ENCODE measurements around the gene CIB4. TPM values are rescaled to one million over a fixed set of nuclear protein-coding genes. Genes with fewer than 3 reads are reported as not detected.

The CIB4 gene
- total and polyA plus RNA-seq, 2 experiments from 2014 or later = not detected

DNA sequence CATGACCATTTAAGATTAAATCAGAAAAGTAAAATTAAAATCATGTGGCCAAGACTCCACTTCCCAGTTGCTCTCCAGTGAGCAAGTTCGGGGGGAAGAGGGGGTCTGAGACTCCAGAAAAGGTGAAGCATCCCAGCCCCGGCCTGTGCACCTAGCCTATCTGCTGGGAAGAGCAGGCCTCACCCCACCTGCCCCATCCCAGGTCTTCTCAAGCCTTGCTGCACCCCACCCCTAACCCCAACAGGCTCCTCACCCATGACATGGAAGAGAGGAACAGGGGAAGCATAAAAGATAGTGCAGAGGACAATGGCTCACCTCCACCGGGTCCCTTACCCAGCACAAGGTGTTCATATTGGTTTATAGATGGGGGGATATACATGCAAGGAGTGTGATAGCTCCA, 14.6 kb downstream of the CIB4 start:
- TF ChIP-seq EZH2 (IDR thresholded peaks at IDR 0.05; ENCODE audit: borderline replicate concordance) = no peak
- TF ChIP-seq EZH2phosphoT487 (IDR thresholded peaks at IDR 0.05; ENCODE audit: low read depth, severe bottlenecking, unreplicated experiment) = no peak
- no peak for TF ChIP-seq CTCF (IDR thresholded peaks at IDR 0.05; ENCODE audit: poor library complexity)
- H3K4me2 ChIP-seq = no peak overlapping the region
- H3K4me3 ChIP-seq = no peak overlapping the region
- WGBS (ENCODE audit: low lambda C conversion rate, missing lambda C conversion rate) = 94% methylated on average over 3 of the region's 3 CpGs
- H3K27ac ChIP-seq = no peak overlapping the region
- no peaks in the 10 kb centered on the region for H3K79me2 ChIP-seq
- H3K9me2 ChIP-seq (replicated peaks; ENCODE audit: insufficient read depth) = no peaks in the 10 kb centered on the region
- DNase-seq (ENCODE audit: low spot score) = no peak
- no peaks in the 10 kb centered on the region for H4K20me1 ChIP-seq (ENCODE audit: insufficient read depth, poor library complexity, severe bottlenecking)
- H3K9me3 ChIP-seq (ENCODE audit: low read depth) = no peaks in the 10 kb centered on the region
- no peak overlapping the region for H2AFZ ChIP-seq
- H3K36me3 ChIP-seq (replicated peaks; ENCODE audit: insufficient read depth, low read depth) = no peaks in the 10 kb centered on the region
- peaks cover 26% of the 10 kb centered on the region for H3K4me1 ChIP-seq (ENCODE audit: insufficient read depth)
- no peaks in the 10 kb centered on the region for H3K27me3 ChIP-seq

GRCh38 chr2:26623541-26624495, 17.3 kb downstream of the CIB4 start:
- 51% methylated on average over 19 of the region's 19 CpGs for WGBS (ENCODE audit: low lambda C conversion rate, missing lambda C conversion rate)
- H3K79me2 ChIP-seq = no peaks in the 10 kb centered on the region

GRCh38 chr2:26621469-26622199, 19.5 kb downstream of the CIB4 start:
- 95% methylated on average over 5 of the region's 5 CpGs for WGBS (ENCODE audit: low lambda C conversion rate, missing lambda C conversion rate)
- H3K36me3 ChIP-seq (replicated peaks; ENCODE audit: insufficient read depth, low read depth) = no peaks in the 10 kb centered on the region
- no peaks in the 10 kb centered on the region for H4K20me1 ChIP-seq (ENCODE audit: insufficient read depth, poor library complexity, severe bottlenecking)
- TF ChIP-seq EZH2phosphoT487 (IDR thresholded peaks at IDR 0.05; ENCODE audit: low read depth, severe bottlenecking, unreplicated experiment) = no peak
- no peak for TF ChIP-seq EZH2 (IDR thresholded peaks at IDR 0.05; ENCODE audit: borderline replicate concordance)
- no peak for TF ChIP-seq CTCF (IDR thresholded peaks at IDR 0.05; ENCODE audit: poor library complexity)
- H2AFZ ChIP-seq = no peak overlapping the region
- peaks cover 20% of the 10 kb centered on the region for H3K4me1 ChIP-seq (ENCODE audit: insufficient read depth)
- no peak for DNase-seq (ENCODE audit: low spot score)
- H3K9me3 ChIP-seq (ENCODE audit: low read depth) = no peaks in the 10 kb centered on the region
- no peak overlapping the region for H3K4me2 ChIP-seq
- H3K27me3 ChIP-seq = peaks cover 25% of the 10 kb centered on the region
- no peak overlapping the region for H3K4me3 ChIP-seq
- no peaks in the 10 kb centered on the region for H3K9me2 ChIP-seq (replicated peaks; ENCODE audit: insufficient read depth)
- H3K27ac ChIP-seq = no peak overlapping the region
- H3K79me2 ChIP-seq = no peaks in the 10 kb centered on the region

More at GRCh38 chr2:26623541-26624495, 17.3 kb downstream of the CIB4 start:
- peak; percentile 61 for DNase-seq (ENCODE audit: low spot score)
- peaks cover 16% of the 10 kb centered on the region for H3K4me1 ChIP-seq (ENCODE audit: insufficient read depth)
- no peaks in the 10 kb centered on the region for H3K36me3 ChIP-seq (replicated peaks; ENCODE audit: insufficient read depth, low read depth)
- peaks cover 19% of the 10 kb centered on the region for H3K27me3 ChIP-seq
- H3K9me2 ChIP-seq (replicated peaks; ENCODE audit: insufficient read depth) = no peaks in the 10 kb centered on the region
- H3K27ac ChIP-seq = peak overlapping the region; percentile 94
- H3K4me2 ChIP-seq = peak overlapping the region; percentile 61
- no peaks in the 10 kb centered on the region for H4K20me1 ChIP-seq (ENCODE audit: insufficient read depth, poor library complexity, severe bottlenecking)
- TF ChIP-seq CTCF (IDR thresholded peaks at IDR 0.05; ENCODE audit: poor library complexity) = no peak
- TF ChIP-seq EZH2phosphoT487 (IDR thresholded peaks at IDR 0.05; ENCODE audit: low read depth, severe bottlenecking, unreplicated experiment) = no peak
- no peak for TF ChIP-seq EZH2 (IDR thresholded peaks at IDR 0.05; ENCODE audit: borderline replicate concordance)
- no peaks in the 10 kb centered on the region for H3K9me3 ChIP-seq (ENCODE audit: low read depth)
- H3K4me3 ChIP-seq = no peak overlapping the region
- peak overlapping the region; percentile 44 for H2AFZ ChIP-seq

Data from hepatocyte (in vitro differentiated cells).